HCT116 (cell line): ENCODE data around the gene BOD1L1. TPM values are rescaled to one million over a fixed set of nuclear protein-coding genes. Genes with fewer than 3 reads are reported as not detected.

Source experiments
- ATAC-seq: fragments of 200-7000 bp; cut with Tn5 transposase; 2 replicates; pipeline ENCODE4 v1.9.1; 2020; ENCODE audit warnings: mild to moderate bottlenecking, moderate library complexity
- BruUV-seq: library from RNA; stranded (reverse); fragments of 400-500 nt; replicated peaks from 2 replicates; lab custom pipeline; 2021; lab: Mats Ljungman, UMichigan
- CTCF ChIA-PET: fragments of 300-600 bp; sonication (Branson Sonifier 250); formaldehyde crosslinking; loops from one replicate; lab custom pipeline; 2021; ENCODE audit warnings: antibody characterized with exemption; lab: Charles Lee
- POLR2A ChIA-PET: fragments of 300-600, 350-600 bp; sonication (Branson Sonifier 250); formaldehyde crosslinking; loops from one replicate; lab custom pipeline; 2021; ENCODE audit warnings: antibody characterized with exemption; lab: Charles Lee
- RAD21 ChIA-PET, 2 experiments: fragments of 300-600 bp; sonication (Branson Sonifier 250); formaldehyde crosslinking; loops; one replicate each; lab custom pipeline; 2023; ENCODE audit warnings: low total read pairs in 2 of 2; ENCODE audit not compliant: uncharacterized antibody in 2 of 2, unreplicated experiment in 2 of 2, low non-redundant PET in 1 of 2; lab: Charles Lee
- DNase-seq: peaks from one replicate; pipeline ENCODE4 v3.0.0-alpha.2; 2010; ENCODE audit warnings: low read depth, low spot score
- H2AFZ ChIP-seq: fragments of 200-600 bp; shearing (Covaris generic), sonication (generic); 2 replicates; pipeline ENCODE4 v1.6.1; 2017; ENCODE audit warnings: low read depth, mixed run types, mixed read lengths, antibody characterized with exemption, low read length; ENCODE audit not compliant: poor library complexity, severe bottlenecking
- H3K27ac ChIP-seq: 2 replicates; pipeline ENCODE4 v1.5.1; 2012; ENCODE audit warnings: low read depth, low read length
- H3K27me3 ChIP-seq: fragments of 200-600 bp; sonication (generic); 2 replicates; pipeline ENCODE4 v1.6.1; 2016; ENCODE audit warnings: mixed run types, low read length, mixed read lengths; ENCODE audit not compliant: insufficient read depth
- H3K36me3 ChIP-seq, 2 experiments: fragments of 200-500 bp in 1 of 2; fragments of 200-600 bp in 1 of 2; sonication (Bioruptor generic) in 1 of 2; sonication (generic) in 1 of 2; 2 replicates each; pipeline versions ENCODE4 v1.5.1 to v1.6.1; 2014 to 2016; ENCODE audit warnings: low read length in 2 of 2, inconsistent platforms in 1 of 2, mixed read lengths in 1 of 2, mixed run types in 1 of 2; ENCODE audit not compliant: insufficient read depth in 2 of 2, control insufficient read depth in 1 of 2
- H3K4me1 ChIP-seq, 2 experiments: fragments of 200-600 bp in 1 of 2; sonication (generic) in 1 of 2; 2 replicates each; pipeline versions ENCODE4 v1.5.1 to v1.6.1; 2012 to 2017; ENCODE audit warnings: low read length in 2 of 2, inconsistent platforms in 1 of 2, mild to moderate bottlenecking in 1 of 2, mixed read lengths in 1 of 2, mixed run types in 1 of 2, moderate library complexity in 1 of 2; ENCODE audit not compliant: insufficient read depth in 2 of 2, control insufficient read depth in 1 of 2
- H3K4me2 ChIP-seq: fragments of 200-600 bp; sonication (generic); 2 replicates; pipeline ENCODE4 v1.6.1; 2017; ENCODE audit warnings: mixed run types, low read length, mixed read lengths
- H3K4me3 ChIP-seq, 2 experiments: fragments of 200-600 bp in 1 of 2; sonication (generic) in 1 of 2; replicated peaks in 1 of 2; 2 replicates each; pipeline ENCODE4 v1.5.1; 2011 to 2016; ENCODE audit warnings: low read length in 2 of 2, control low read depth in 1 of 2, low read depth in 1 of 2, mild to moderate bottlenecking in 1 of 2, mixed read lengths in 1 of 2, mixed run types in 1 of 2
- H3K79me2 ChIP-seq: fragments of 200-600 bp; sonication (generic); 2 replicates; pipeline ENCODE4 v1.6.1; 2017; ENCODE audit warnings: mild to moderate bottlenecking, mixed run types, low read length, moderate library complexity, mixed read lengths; ENCODE audit not compliant: insufficient read depth
- H3K9ac ChIP-seq: fragments of 200-600 bp; sonication (generic); 2 replicates; pipeline ENCODE4 v1.6.1; 2016; ENCODE audit warnings: low read length, mixed read lengths
- H3K9me2 ChIP-seq: fragments of 200-600 bp; sonication (generic), shearing (Covaris generic); 2 replicates; pipeline ENCODE4 v1.6.1; 2017; ENCODE audit warnings: mixed run types, mild to moderate bottlenecking, moderate library complexity; ENCODE audit not compliant: insufficient read depth
- H3K9me3 ChIP-seq, 2 experiments: fragments of 200-500 bp in 1 of 2; fragments of 200-600 bp in 1 of 2; sonication (Bioruptor generic) in 1 of 2; sonication (generic) in 1 of 2; 2 replicates each; pipeline ENCODE4 v1.6.1; 2014 to 2017; ENCODE audit warnings: low read length in 2 of 2, mixed read lengths in 2 of 2, inconsistent platforms in 1 of 2, low read depth in 1 of 2, mild to moderate bottlenecking in 1 of 2, mixed run types in 1 of 2, moderate library complexity in 1 of 2; ENCODE audit not compliant: control insufficient read depth in 1 of 2, insufficient read depth in 1 of 2
- H4K20me1 ChIP-seq: fragments of 200-600 bp; sonication (generic), shearing (Covaris generic); 2 replicates; pipeline ENCODE4 v1.6.1; 2017; ENCODE audit warnings: mixed run types, mild to moderate bottlenecking, moderate library complexity; ENCODE audit not compliant: insufficient read depth
- CEBPB ChIP-seq: IDR thresholded peaks from 2 replicates; pipeline ENCODE4 v1.6.1; 2012; ENCODE audit warnings: low read depth
- CTCF ChIP-seq, 3 experiments: fragments of 200-600 bp in 1 of 3; sonication (generic) in 1 of 3; IDR thresholded peaks in 2 of 3; conservative IDR thresholded peaks in 1 of 3; 2 replicates each; pipeline ENCODE4 v1.5.1; 2012 to 2017; ENCODE audit warnings: low read depth in 2 of 3, low read length in 2 of 3, antibody characterized with exemption in 1 of 3, borderline replicate concordance in 1 of 3, control low read depth in 1 of 3, mild to moderate bottlenecking in 1 of 3, mixed read lengths in 1 of 3, mixed run types in 1 of 3, moderate library complexity in 1 of 3; ENCODE audit not compliant: insufficient read depth in 1 of 3
- EGR1 ChIP-seq: IDR thresholded peaks from 2 replicates; pipeline ENCODE4 v1.6.1; 2012; ENCODE audit warnings: low read depth
- ELF1 ChIP-seq: IDR thresholded peaks from 2 replicates; pipeline ENCODE4 v1.6.1; 2012; ENCODE audit warnings: low read depth, borderline replicate concordance
- EZH2 ChIP-seq: fragments of 200-600 bp; sonication (generic); IDR thresholded peaks from 2 replicates; pipeline ENCODE4 v1.6.1; 2017; ENCODE audit warnings: antibody characterized with exemption, mixed run types
- MAX ChIP-seq: IDR thresholded peaks from 2 replicates; pipeline ENCODE4 v1.6.1; 2012
- POLR2A ChIP-seq: IDR thresholded peaks from 2 replicates; pipeline ENCODE4 v1.7.0; 2011; ENCODE audit warnings: borderline replicate concordance; ENCODE audit not compliant: insufficient read depth, insufficient read length; ENCODE audit errors: extremely low read depth
- POLR2AphosphoS5 ChIP-seq: IDR thresholded peaks from 2 replicates; pipeline ENCODE4 v1.6.1; 2011; ENCODE audit warnings: mild to moderate bottlenecking, low read depth, low read length, moderate library complexity
- SP1 ChIP-seq: IDR thresholded peaks from 2 replicates; pipeline ENCODE4 v1.6.1; 2012; ENCODE audit warnings: low read depth
- SRF ChIP-seq: IDR thresholded peaks from 2 replicates; pipeline ENCODE4 v1.6.1; 2012; ENCODE audit warnings: low read depth
- TCF7L2 ChIP-seq: IDR thresholded peaks from 2 replicates; pipeline ENCODE4 v1.7.0; 2011; ENCODE audit warnings: borderline replicate concordance, inconsistent platforms; ENCODE audit not compliant: insufficient read depth, insufficient read length; ENCODE audit errors: extremely low read depth
- ZFX ChIP-seq: fragments of 450-650 bp; IDR thresholded peaks from 2 replicates; pipeline ENCODE4 v1.6.1; 2017
- intact Hi-C: fragments of 100-400 bp; cut with micrococcal nuclease; formaldehyde crosslinking; loops from 2 replicates; pipeline ENCODE4 v1.10.0; 2022
- total RNA-seq: library from RNA; stranded (reverse); gene quantifications from one replicate; pipeline ENCODE4 v1.2.1, GENCODE V29; 2021; ENCODE audit not compliant: unreplicated experiment

Gene BOD1L1
- total RNA-seq, 1 experiment from 2014 or later = 22.4 TPM

GRCh38 chr4:13597141-13597540 is 30.4 kb downstream of the BOD1L1 start:
- TF ChIP-seq SP1 (no peak), ELF1 (no peak), EZH2 (no peak), POLR2A (no peak), TCF7L2 (no peak), EGR1 (no peak), CTCF (IDR thresholded peaks at IDR 0.05 in 2 of 3, conservative IDR thresholded peaks at IDR 0.05 in 1 of 3; ENCODE audit: borderline replicate concordance in 1 of 3, insufficient read depth in 1 of 3, low read depth in 2 of 3, low read length in 2 of 3) (no peak), ZFX (no peak), MAX (no peak), POLR2AphosphoS5 (no peak), SRF (no peak), CEBPB (no peak)
- intact Hi-C loops = no loop called here
- Histone ChIP-seq H3K27me3 (no peaks in the 10 kb centered on the region), H3K36me3 (peaks cover 2 to 9% of the 10 kb centered on the region in 2 experiments), H3K9ac (no peak overlapping the region), H2AFZ (no peak overlapping the region), H3K27ac (no peak overlapping the region), H3K79me2 (no peaks in the 10 kb centered on the region), H3K9me2 (no peaks in the 10 kb centered on the region), H3K4me1 (no peaks in the 10 kb centered on the region), H4K20me1 (no peaks in the 10 kb centered on the region), H3K4me3 (no peak overlapping the region), H3K9me3 (no peaks in the 10 kb centered on the region), H3K4me2 (no peak overlapping the region)
- ATAC-seq (no peak), DNase-seq (no peak)
- ChIA-PET CTCF (no interaction called here), POLR2A (no interaction called here), RAD21 (no interaction called here)
- BruUV-seq = no TSS peak
